ENCODE results near the gene PAX5. TPM values are rescaled to one million over a fixed set of nuclear protein-coding genes. Genes with fewer than 3 reads are reported as not detected.

The PAX5 gene
- total RNA-seq, 2 experiments from 2014 or later, result 0.95 to 1.1 TPM

DNA sequence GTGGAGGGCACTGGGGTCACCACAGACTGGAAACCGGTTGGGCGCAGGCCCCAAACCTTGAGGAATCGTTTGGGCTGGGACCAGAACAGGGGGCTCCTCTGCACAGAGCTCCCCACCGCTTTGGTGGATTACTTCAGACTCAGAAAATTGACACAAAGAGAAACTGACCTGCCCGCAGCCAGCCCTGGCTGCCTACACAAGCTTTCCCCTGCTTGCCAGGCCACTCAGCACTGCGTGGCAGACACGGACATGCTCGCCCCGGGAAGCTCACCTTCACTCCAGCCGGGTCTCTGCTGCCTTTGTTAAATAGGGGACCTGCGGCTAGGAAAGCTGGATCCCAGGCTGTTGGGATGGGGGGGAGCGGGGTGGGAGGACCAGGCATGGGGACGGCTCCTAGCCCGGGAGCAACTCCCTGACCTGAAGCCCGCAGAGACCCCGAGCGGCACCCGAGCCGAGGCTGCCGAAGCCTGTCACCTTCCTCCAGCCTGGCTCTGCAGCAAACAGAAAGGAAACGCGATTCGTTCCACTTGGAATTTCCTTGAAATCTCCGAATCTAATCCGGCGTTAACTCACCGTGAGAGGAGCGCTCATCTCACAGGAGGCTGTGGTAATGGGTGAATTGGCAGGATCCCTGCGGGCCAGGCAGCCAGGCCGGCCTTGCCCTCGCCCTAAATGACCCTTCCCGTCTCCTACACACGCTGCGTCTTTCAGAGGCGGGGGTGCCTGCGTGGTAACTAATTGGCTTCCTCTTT lies 8.8 kb downstream of the PAX5 start:
- H3K4me1 Mint-ChIP-seq (ENCODE audit: low read depth), result peaks cover 29% of the 10 kb centered on the region
- peaks cover 76% of the 10 kb centered on the region for H3K27me3 Mint-ChIP-seq
- ATAC-seq (no peak), DNase-seq (no peak)
- no peak overlapping the region for H3K27ac Mint-ChIP-seq
- ChIA-PET CTCF (interaction anchor here (2.2 kb wide), 1 partner anchor 29 kb away, joined by 8 read pairs; no protein-coding TSS in a partner anchor), POLR2A (interaction anchor here (1.0 to 1.3 kb wide), 2 partner anchors 567 to 775 kb away, joined by 3 read pairs; partner anchors contain the start of genes DCAF10 and TOMM5)
- peak overlapping the region; percentile 59 for H3K4me3 Mint-ChIP-seq
- H3K36me3 Mint-ChIP-seq (ENCODE audit: low read depth), result peaks cover 2% of the 10 kb centered on the region
- intact Hi-C loops (cut with micrococcal nuclease), result loop anchor here (10.0 kb wide), 1 partner anchor 290 kb away; no protein-coding TSS in a partner anchor
- no peak for TF ChIP-seq CTCF (IDR thresholded peaks at IDR 0.05)
- no peaks in the 10 kb centered on the region for H3K9me3 Mint-ChIP-seq

DNA sequence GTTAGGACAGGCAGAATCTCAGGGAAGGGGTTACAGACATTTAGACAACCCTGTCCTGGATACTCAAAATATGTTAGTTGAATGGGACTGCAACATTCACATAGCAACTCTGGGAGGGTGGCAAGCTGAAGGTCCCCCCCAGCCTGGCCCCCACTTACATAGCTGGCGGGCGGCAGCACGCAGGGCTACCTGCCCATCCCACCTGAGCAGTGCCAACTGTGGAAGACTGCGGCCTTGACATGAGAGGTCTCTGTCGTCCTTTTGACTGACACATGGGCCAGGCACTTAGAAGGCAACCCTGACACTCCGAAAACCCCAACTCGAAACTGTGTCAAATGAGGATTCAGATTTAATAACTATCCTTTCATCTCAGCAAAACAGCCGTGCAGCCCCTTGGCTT lies 16.5 kb downstream of the PAX5 start:
- Mint-ChIP-seq H3K27me3 (peaks cover 39% of the 10 kb centered on the region), H3K27ac (no peak overlapping the region), H3K36me3 (ENCODE audit: low read depth) (no peaks in the 10 kb centered on the region), H3K4me3 (no peak overlapping the region), H3K4me1 (ENCODE audit: low read depth) (no peaks in the 10 kb centered on the region), H3K9me3 (no peaks in the 10 kb centered on the region)
- POLR2A ChIA-PET, result no interaction called here
- ATAC-seq (no peak), DNase-seq (no peak)
- intact Hi-C loops (cut with micrococcal nuclease), result no loop called here
- CTCF ChIA-PET, result interaction anchor here (2.0 kb wide), 1 partner anchor 22 kb away, joined by 7 read pairs; no protein-coding TSS in a partner anchor
- TF ChIP-seq CTCF (IDR thresholded peaks at IDR 0.05), result no peak

GRCh38 chr9:37011530-37011929 lies 22.5 kb downstream of the PAX5 start:
- H3K27me3 Mint-ChIP-seq, result peaks cover 24% of the 10 kb centered on the region
- DNase-seq, result no peak
- H3K36me3 Mint-ChIP-seq (ENCODE audit: low read depth), result no peaks in the 10 kb centered on the region
- no peak for TF ChIP-seq CTCF (IDR thresholded peaks at IDR 0.05)
- no peak overlapping the region for H3K27ac Mint-ChIP-seq
- intact Hi-C loops (cut with micrococcal nuclease), result no loop called here
- H3K4me3 Mint-ChIP-seq, result no peak overlapping the region
- ChIA-PET CTCF (interaction anchor here (0.9 to 1.2 kb wide), 2 partner anchors 11 to 23 kb away, joined by 4 read pairs; no protein-coding TSS in a partner anchor), POLR2A (no interaction called here)
- H3K4me1 Mint-ChIP-seq (ENCODE audit: low read depth), result no peaks in the 10 kb centered on the region
- no peak for ATAC-seq
- no peaks in the 10 kb centered on the region for H3K9me3 Mint-ChIP-seq

DNA sequence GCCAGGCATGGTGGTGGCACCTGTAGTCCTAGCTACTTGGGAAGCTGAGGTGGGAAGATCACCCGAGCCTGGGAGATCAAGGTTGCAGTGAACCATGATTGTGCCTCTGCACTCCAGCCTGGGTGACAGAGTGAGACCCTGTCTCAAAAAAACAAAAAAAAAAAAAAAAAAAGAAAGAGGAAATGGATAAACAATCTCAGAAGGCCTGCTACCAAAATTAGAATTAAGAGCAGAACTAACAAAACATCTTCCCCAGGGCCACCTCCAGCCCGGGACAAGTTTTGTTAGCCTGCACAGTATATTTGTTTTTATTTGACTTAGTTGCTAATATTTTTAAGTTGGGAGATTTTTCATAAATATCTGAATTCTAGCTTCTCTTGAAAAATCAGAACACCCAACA lies 23.1 kb downstream of the PAX5 start:
- Mint-ChIP-seq H3K27ac (no peak overlapping the region), H3K4me3 (no peak overlapping the region), H3K4me1 (ENCODE audit: low read depth) (no peaks in the 10 kb centered on the region), H3K36me3 (ENCODE audit: low read depth) (no peaks in the 10 kb centered on the region), H3K27me3 (peaks cover 23% of the 10 kb centered on the region), H3K9me3 (no peaks in the 10 kb centered on the region)
- ATAC-seq, result no peak
- intact Hi-C loops (cut with micrococcal nuclease), result no loop called here
- no peak for TF ChIP-seq CTCF (IDR thresholded peaks at IDR 0.05)
- ChIA-PET POLR2A (no interaction called here), CTCF (interaction anchor here (0.9 to 1.2 kb wide), 2 partner anchors 11 to 24 kb away, joined by 4 read pairs; no protein-coding TSS in a partner anchor)
- DNase-seq, result no peak

DNA sequence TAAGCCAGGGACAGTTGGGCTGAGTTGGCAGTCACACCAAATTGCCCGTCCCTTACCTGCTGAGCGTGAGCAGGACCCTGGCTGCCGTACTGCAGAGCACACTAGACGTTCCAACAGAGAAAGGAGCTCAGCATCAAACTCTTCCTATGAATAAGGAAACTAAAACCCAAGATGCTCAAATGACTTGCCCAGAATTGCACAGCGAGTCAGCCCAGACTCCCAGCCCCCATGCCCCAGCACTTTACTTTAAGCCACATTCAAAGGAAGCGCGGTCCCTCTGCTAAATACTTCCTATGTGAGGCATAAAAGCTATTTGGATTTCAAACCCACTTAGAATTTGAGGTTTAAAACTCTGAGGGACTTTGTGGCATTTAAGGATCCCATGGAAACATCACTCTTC lies 23.9 kb downstream of the PAX5 start:
- ATAC-seq, result no peak
- peaks cover 27% of the 10 kb centered on the region for H3K27me3 Mint-ChIP-seq
- no peak for DNase-seq
- ChIA-PET CTCF (interaction anchor here (0.8 to 1.5 kb wide), 2 partner anchors 14 to 222 kb away, joined by 3 to 6 read pairs; no protein-coding TSS in a partner anchor), POLR2A (no interaction called here)
- no peaks in the 10 kb centered on the region for H3K9me3 Mint-ChIP-seq
- no peak overlapping the region for H3K27ac Mint-ChIP-seq
- intact Hi-C loops (cut with micrococcal nuclease), result no loop called here
- no peak for TF ChIP-seq CTCF (IDR thresholded peaks at IDR 0.05)
- no peaks in the 10 kb centered on the region for H3K36me3 Mint-ChIP-seq (ENCODE audit: low read depth)
- no peaks in the 10 kb centered on the region for H3K4me1 Mint-ChIP-seq (ENCODE audit: low read depth)
- H3K4me3 Mint-ChIP-seq, result no peak overlapping the region
